Ectodermal cell (in vitro differentiated cells): ENCODE data around the gene PRICKLE2.

Experiments used
- H3K27ac ChIP-seq: 2 replicates; pipeline ENCODE4 v1.7.0; 2013; ENCODE audit warnings: mild to moderate bottlenecking, low read depth, low read length; ENCODE audit not compliant: insufficient read depth, poor library complexity, severe bottlenecking
- H3K27me3 ChIP-seq: 2 replicates; pipeline ENCODE4 v1.7.0; 2013; ENCODE audit warnings: mild to moderate bottlenecking, low read length; ENCODE audit not compliant: insufficient read depth, control insufficient read depth, poor library complexity, severe bottlenecking
- H3K36me3 ChIP-seq: one replicate; pipeline ENCODE4 v1.7.0; 2013; ENCODE audit warnings: low read length; ENCODE audit not compliant: control insufficient read depth, insufficient read depth
- H3K4me1 ChIP-seq: one replicate; pipeline ENCODE4 v1.7.0; 2013; ENCODE audit warnings: low read length; ENCODE audit not compliant: control insufficient read depth, insufficient read depth
- H3K4me3 ChIP-seq: 2 replicates; pipeline ENCODE4 v1.7.0; 2013; ENCODE audit warnings: low read depth, low read length, control low read depth; ENCODE audit not compliant: insufficient read depth
- H3K9me3 ChIP-seq: 2 replicates; pipeline ENCODE4 v1.7.0; 2013; ENCODE audit warnings: mild to moderate bottlenecking, low read length, moderate library complexity; ENCODE audit not compliant: control insufficient read depth
- WGBS, 2 experiments: methylation state at CpG; one replicate each; pipeline ENCODE4 v1.1.7; 2013; ENCODE audit warnings: missing lambda C conversion rate in 2 of 2; 5-methylcytosine and 5-hydroxymethylcytosine counted together

Gene PRICKLE2

GRCh38 chr3:64234571-64234970, 9.3 kb upstream of the PRICKLE2 start:
- no peaks in the 10 kb centered on the region for H3K9me3 ChIP-seq
- H3K4me1 ChIP-seq, result peaks cover 14% of the 10 kb centered on the region
- H3K36me3 ChIP-seq, result peaks cover 6% of the 10 kb centered on the region
- H3K27me3 ChIP-seq, result no peaks in the 10 kb centered on the region
- H3K27ac ChIP-seq, result no peak overlapping the region
- WGBS, 2 experiments, result 91 to 96% methylated on average over 5 of the region's 5 CpGs
- H3K4me3 ChIP-seq, result no peak overlapping the region

- H3K36me3 ChIP-seq, result peaks cover 6% of the 10 kb centered on the region
Observed at GRCh38 chr3:64232821-64233220, 7.6 kb upstream of the PRICKLE2 start.

GRCh38 chr3:64229903-64230302, 4.6 kb upstream of the PRICKLE2 start:
- H3K9me3 ChIP-seq, result no peaks in the 10 kb centered on the region
- no peak overlapping the region for H3K27ac ChIP-seq
- no peaks in the 10 kb centered on the region for H3K36me3 ChIP-seq
- H3K27me3 ChIP-seq, result no peaks in the 10 kb centered on the region
- H3K4me1 ChIP-seq, result peaks cover 3% of the 10 kb centered on the region
- no peak overlapping the region for H3K4me3 ChIP-seq
- whole genome bisulfite sequencing, 2 experiments, result 96 to 100% methylated on average over 1 of the region's 1 CpG

More at GRCh38 chr3:64232821-64233220, 7.6 kb upstream of the PRICKLE2 start:
- H3K27ac ChIP-seq, result no peak overlapping the region
- WGBS, 2 experiments, result 88 to 93% methylated on average over 4 of the region's 4 CpGs
- no peaks in the 10 kb centered on the region for H3K27me3 ChIP-seq
- no peaks in the 10 kb centered on the region for H3K9me3 ChIP-seq
- H3K4me1 ChIP-seq, result no peaks in the 10 kb centered on the region
- H3K4me3 ChIP-seq, result no peak overlapping the region

- 81 to 83% methylated on average over 1 of the region's 1 CpG for WGBS, 2 experiments
Observed at GRCh38 chr3:64228110-64228509, 2.8 kb upstream of the PRICKLE2 start.

GRCh38 chr3:64226730-64227129, 1.5 kb upstream of the PRICKLE2 start:
- Histone ChIP-seq H3K9me3 (no peaks in the 10 kb centered on the region), H3K27ac (no peak overlapping the region), H3K4me3 (no peak overlapping the region), H3K36me3 (no peaks in the 10 kb centered on the region), H3K27me3 (no peaks in the 10 kb centered on the region), H3K4me1 (peaks cover 30% of the 10 kb centered on the region)
- 97% methylated on average over 3 of the region's 3 CpGs for WGBS, 2 experiments

More at GRCh38 chr3:64228110-64228509, 2.8 kb upstream of the PRICKLE2 start:
- Histone ChIP-seq H3K4me1 (peaks cover 21% of the 10 kb centered on the region), H3K27ac (no peak overlapping the region), H3K4me3 (no peak overlapping the region), H3K9me3 (no peaks in the 10 kb centered on the region), H3K27me3 (no peaks in the 10 kb centered on the region), H3K36me3 (no peaks in the 10 kb centered on the region)

- Histone ChIP-seq H3K4me3 (peak overlapping the region; percentile 32), H3K27me3 (no peaks in the 10 kb centered on the region), H3K27ac (peak overlapping the region; percentile 62), H3K9me3 (no peaks in the 10 kb centered on the region), H3K36me3 (no peaks in the 10 kb centered on the region), H3K4me1 (peaks cover 38% of the 10 kb centered on the region)
- 73 to 80% methylated on average over 7 of the region's 7 CpGs for WGBS, 2 experiments
Observed at GRCh38 chr3:64225695-64226499, 631 bp upstream of the PRICKLE2 start.

GRCh38 chr3:64223791-64224745, 1.2 kb downstream of the PRICKLE2 start:
- Histone ChIP-seq H3K4me1 (peaks cover 45% of the 10 kb centered on the region), H3K4me3 (peak overlapping the region; percentile 32), H3K27me3 (no peaks in the 10 kb centered on the region), H3K27ac (no peak overlapping the region), H3K9me3 (no peaks in the 10 kb centered on the region), H3K36me3 (no peaks in the 10 kb centered on the region)
- 81 to 86% methylated on average over 9 of the region's 9 CpGs for WGBS, 2 experiments

- Histone ChIP-seq H3K27ac (no peak overlapping the region), H3K36me3 (no peaks in the 10 kb centered on the region), H3K4me1 (peaks cover 45% of the 10 kb centered on the region), H3K4me3 (no peak overlapping the region), H3K9me3 (no peaks in the 10 kb centered on the region), H3K27me3 (no peaks in the 10 kb centered on the region)
- 81 to 85% methylated on average over 3 of the region's 3 CpGs for WGBS, 2 experiments
Observed at GRCh38 chr3:64222501-64223111, 2.7 kb downstream of the PRICKLE2 start.

- Histone ChIP-seq H3K4me3 (no peak overlapping the region), H3K4me1 (peaks cover 49% of the 10 kb centered on the region), H3K9me3 (no peaks in the 10 kb centered on the region), H3K36me3 (no peaks in the 10 kb centered on the region), H3K27ac (peak overlapping the region; percentile 41), H3K27me3 (no peaks in the 10 kb centered on the region)
- 83 to 90% methylated on average over 6 of the region's 6 CpGs for WGBS, 2 experiments
Observed at GRCh38 chr3:64221571-64222257, 3.6 kb downstream of the PRICKLE2 start.
